Pons (tissue), 1 donor: ENCODE data around the gene PTPRQ.

Experiments
- DNase-seq: peaks from one replicate; pipeline ENCODE4 v3.0.0-alpha.2; 2016; ENCODE audit warnings: low spot score

PTPRQ gene

GRCh38 chr12:80702889-80703805, 259.1 kb downstream of the PTPRQ start:
- no peak for DNase-seq

GRCh38 chr12:80704420-80704819, 260.4 kb downstream of the PTPRQ start:
- DNase-seq: no peak

GRCh38 chr12:80707126-80707829, 263.2 kb downstream of the PTPRQ start, which contains the start of gene MYF6:
Gene MYF6, plus strand, starts transcription at chr12:80707634. Its CDS starts 86 bp downstream, at chr12:80707720.
- DNase-seq: no peak

GRCh38 chr12:80707830-80708258, 263.8 kb downstream of the PTPRQ start:
- no peak for DNase-seq

GRCh38 chr12:80708259-80708974, 264.4 kb downstream of the PTPRQ start:
- no peak for DNase-seq

- no peak for DNase-seq
Observed at GRCh38 chr12:80708975-80709328, 264.9 kb downstream of the PTPRQ start.

- DNase-seq: no peak
Observed at GRCh38 chr12:80709811-80710726, 266.0 kb downstream of the PTPRQ start.

GRCh38 chr12:80710727-80711449, 266.9 kb downstream of the PTPRQ start:
- no peak for DNase-seq

GRCh38 chr12:80711866-80712265, 267.8 kb downstream of the PTPRQ start:
- DNase-seq: no peak

GRCh38 chr12:80712866-80713265, 268.8 kb downstream of the PTPRQ start:
- no peak for DNase-seq

GRCh38 chr12:80713419-80713818, 269.4 kb downstream of the PTPRQ start:
- DNase-seq: no peak

GRCh38 chr12:80714055-80714454, 270.0 kb downstream of the PTPRQ start:
- DNase-seq: no peak

- DNase-seq: no peak
Observed at GRCh38 chr12:80714846-80715245, 270.8 kb downstream of the PTPRQ start.

GRCh38 chr12:80715713-80716249, 271.7 kb downstream of the PTPRQ start:
- no peak for DNase-seq

- DNase-seq: no peak
Observed at GRCh38 chr12:80716696-80717469, 272.8 kb downstream of the PTPRQ start, which contains the start of gene MYF5. Gene MYF5, plus strand, starts transcription at chr12:80716912. Its CDS starts 152 bp downstream, at chr12:80717064.

GRCh38 chr12:80717856-80718255, 273.8 kb downstream of the PTPRQ start:
- DNase-seq: no peak

- DNase-seq: no peak
Observed at GRCh38 chr12:80720516-80720915, 276.5 kb downstream of the PTPRQ start.

- DNase-seq: no peak
Observed at GRCh38 chr12:80721326-80721725, 277.3 kb downstream of the PTPRQ start.
